K562 (cell line): ENCODE results near the gene POLRMT. TPM values are rescaled to one million over a fixed set of nuclear protein-coding genes. Genes with fewer than 3 reads are reported as not detected.

Experiments
- ARID3A ChIP-seq: IDR thresholded peaks from 2 replicates; pipeline ENCODE4 v1.6.1; 2012; ENCODE audit warnings: low read depth, low read length, improper control_type of control experiment, borderline replicate concordance
- CBX2 ChIP-seq: fragments of 200-600 bp; sonication (generic); IDR thresholded peaks from one replicate; pipeline ENCODE4 v1.6.1; 2012; ENCODE audit warnings: mild to moderate bottlenecking, low read length, inconsistent platforms; ENCODE audit not compliant: insufficient read depth, poor library complexity, severe bottlenecking
- CREB3 ChIP-seq: fragments of 450-650 bp; conservative IDR thresholded peaks from 2 replicates; pipeline ENCODE4 v1.6.1; 2016; ENCODE audit warnings: missing genetic modification characterization, low read depth, mild to moderate bottlenecking, missing compliant biosample characterization, moderate library complexity
- DIDO1 ChIP-seq: fragments of 450-650 bp; IDR thresholded peaks from 2 replicates; pipeline ENCODE4 v1.6.1; 2016; ENCODE audit warnings: low read depth, missing biosample characterization, missing genetic modification characterization
- ERF ChIP-seq: fragments of 450-650 bp; formaldehyde crosslinking; IDR thresholded peaks from 2 replicates; pipeline ENCODE4 v1.4.0; 2020; ENCODE audit warnings: mild to moderate bottlenecking, mixed read lengths
- FOSL1 ChIP-seq: fragments of 200-800 bp; sonication (Bioruptor generic); conservative IDR thresholded peaks from 2 replicates; pipeline ENCODE4 v1.6.1; 2016; ENCODE audit warnings: missing genetic modification characterization, missing compliant biosample characterization
- HLTF ChIP-seq: fragments of 450-650 bp; IDR thresholded peaks from 2 replicates; pipeline ENCODE4 v1.6.1; 2016
- HMBOX1 ChIP-seq: sonication (generic); IDR thresholded peaks from 2 replicates; pipeline ENCODE4 v1.6.1; 2016
- NCOA1 ChIP-seq: fragments of 450-650 bp; IDR thresholded peaks from 2 replicates; pipeline ENCODE4 v1.6.1; 2016; ENCODE audit warnings: low read depth
- PRPF4 ChIP-seq: fragments of 200-400 bp; formaldehyde crosslinking; IDR thresholded peaks from one replicate; pipeline ENCODE4 v1.6.1; 2017; ENCODE audit warnings: low read length, low read depth, mild to moderate bottlenecking; ENCODE audit not compliant: insufficient read depth, poor library complexity, severe bottlenecking
- RBM14 ChIP-seq: fragments of 200-400 bp; formaldehyde crosslinking; IDR thresholded peaks from 2 replicates; pipeline ENCODE4 v1.6.1; 2018; ENCODE audit warnings: low read depth, mild to moderate bottlenecking, low read length, moderate library complexity, borderline replicate concordance; ENCODE audit not compliant: insufficient read depth
- RBM17 ChIP-seq: fragments of 200-400 bp; formaldehyde crosslinking; IDR thresholded peaks from 2 replicates; pipeline ENCODE4 v1.6.1; 2017; ENCODE audit warnings: low read depth, mild to moderate bottlenecking, low read length, borderline replicate concordance
- RBM22 ChIP-seq: fragments of 200-400 bp; formaldehyde crosslinking; IDR thresholded peaks from 2 replicates; pipeline ENCODE4 v1.6.1; 2018; ENCODE audit warnings: low read length, low read depth; ENCODE audit not compliant: poor library complexity, severe bottlenecking
- RNF219 ChIP-seq: fragments of 250-450 bp; sonication (Bioruptor Pico); IDR thresholded peaks from 2 replicates; pipeline ENCODE4 v1.5.0; 2022; ENCODE audit warnings: mild to moderate bottlenecking
- ZKSCAN8 ChIP-seq: fragments of 200-800 bp; sonication (Bioruptor generic); IDR thresholded peaks from 2 replicates; pipeline ENCODE4 v1.6.1; 2016; ENCODE audit warnings: missing genetic modification characterization, missing compliant biosample characterization
- ZNF280A ChIP-seq: fragments of 450-650 bp; IDR thresholded peaks from 2 replicates; pipeline ENCODE4 v1.6.1; 2018; ENCODE audit warnings: mild to moderate bottlenecking, low read depth; ENCODE audit not compliant: partially characterized antibody
- ZNF707 ChIP-seq: fragments of 250-450 bp; sonication (Bioruptor Pico); conservative IDR thresholded peaks from 2 replicates; pipeline ENCODE4 v1.8.0; 2022; ENCODE audit warnings: inconsistent platforms, mild to moderate bottlenecking, moderate library complexity
- ZNF77 ChIP-seq: fragments of 250-450 bp; sonication (Bioruptor Pico); IDR thresholded peaks from 2 replicates; pipeline ENCODE4 v1.5.0; 2020
- polyA plus RNA-seq, 8 experiments: library from polyadenylated mRNA; depleted of rRNA in 4 of 8; stranded (reverse) in 5 of 8; unstranded in 3 of 8; fragments of >200 nt; fragmentation: Nextera tagmentation in 2 of 8; fragmentation: Illumina TruSeq in 1 of 8; extraction: Ambion mirVana in 2 of 8; extraction: Trizol in 1 of 8; gene quantifications; 2 replicates each; pipeline versions ENCODE4 v1.2.1 to v1.2.3, GENCODE V29; 2011 to 2014; ENCODE audit warnings: inconsistent platforms in 1 of 8, missing spikeins in 1 of 8
- total RNA-seq, 7 experiments: library from RNA; depleted of rRNA in 6 of 7; stranded (reverse); fragments of >200 nt in 6 of 7; fragmentation: Illumina TruSeq in 2 of 7; extraction: Trizol in 2 of 7; gene quantifications; 2 replicates each; pipeline versions ENCODE4 v1.2.1 to v1.2.3, GENCODE V29; 2011 to 2021; ENCODE audit warnings: low replicate concordance in 1 of 7

POLRMT gene
- total and polyA plus RNA-seq, 9 of the 15 experiments (the other 6 are each of a cell fraction or from before 2014, with no cell fraction given) = 30.3 to 144 (median 68.0) TPM

- TF ChIP-seq FOSL1 (tag) = no peak
- no peak for TF ChIP-seq CBX2
- TF ChIP-seq ERF (CRISPR knock-in tag) = no peak
- TF ChIP-seq ZNF77 (CRISPR knock-in tag) = no peak
- TF ChIP-seq ZKSCAN8 (CRISPR knock-in tag) = no peak
- 0 out of 2 replicates have a peak, but pooled peaks have one; percentile 79 for TF ChIP-seq RBM14
- peak; percentile 73 for TF ChIP-seq PRPF4
- no peak for TF ChIP-seq NCOA1
- no peak for TF ChIP-seq DIDO1 (tag)
- TF ChIP-seq RBM22 = no peak
- TF ChIP-seq HMBOX1 = no peak
- TF ChIP-seq CREB3 (tag) = no peak
- no peak for TF ChIP-seq HLTF
- no peak for TF ChIP-seq ZNF280A
- no peak for TF ChIP-seq RBM17
- no peak for TF ChIP-seq RNF219 (CRISPR knock-in tag)
- TF ChIP-seq ARID3A = no peak
- no peak for TF ChIP-seq ZNF707 (CRISPR knock-in tag)
Measured at GRCh38 chr19:662207-662961, 29.0 kb upstream of the POLRMT start (continued).
